ENCODE measurements around the gene SRRM3. TPM values are rescaled to one million over a fixed set of nuclear protein-coding genes. Genes with fewer than 3 reads are reported as not detected.

Gene SRRM3
- total RNA-seq, 1 experiment from 2014 or later, result 12.7 TPM

- DNase-seq (ENCODE audit: low read depth, low spot score) (no peak), ATAC-seq (no peak)
- intact Hi-C loops (cut with micrococcal nuclease), result no loop called here
- Histone ChIP-seq H3K9me2 (ENCODE audit: insufficient read depth) (no peaks in the 10 kb centered on the region), H3K36me3 (ENCODE audit: control insufficient read depth in 1 of 2, insufficient read depth in 2 of 2, low read length in 2 of 2) (no peaks in the 10 kb centered on the region), H3K4me2 (ENCODE audit: low read length) (no peak overlapping the region), H3K27ac (ENCODE audit: low read depth, low read length) (no peak overlapping the region), H3K9me3 (ENCODE audit: control insufficient read depth in 1 of 2, insufficient read depth in 1 of 2, low read depth in 1 of 2, low read length in 2 of 2) (no peaks in the 10 kb centered on the region), H3K79me2 (ENCODE audit: insufficient read depth, low read length) (no peaks in the 10 kb centered on the region), H3K4me1 (ENCODE audit: control insufficient read depth in 1 of 2, insufficient read depth in 2 of 2, low read length in 2 of 2) (peaks cover 4 to 12% of the 10 kb centered on the region in 2 experiments; a peak in 3 of 4 replicates), H4K20me1 (ENCODE audit: insufficient read depth) (no peaks in the 10 kb centered on the region), H2AFZ (ENCODE audit: low read depth, low read length, poor library complexity, severe bottlenecking) (no peak overlapping the region), H3K4me3 (replicated peaks in 1 of 2; ENCODE audit: low read depth in 1 of 2, low read length in 2 of 2) (no peak overlapping the region), H3K27me3 (ENCODE audit: insufficient read depth, low read length) (no peaks in the 10 kb centered on the region), H3K9ac (ENCODE audit: low read length) (no peak overlapping the region)
- POLR2A ChIA-PET, result no interaction called here
- RAD21 ChIA-PET (ENCODE audit: low non-redundant PET in 1 of 2, low total read pairs in 2 of 2, uncharacterized antibody in 2 of 2, unreplicated experiment in 2 of 2), result no interaction called here
- TF ChIP-seq SRF (IDR thresholded peaks at IDR 0.05; ENCODE audit: low read depth), result no peak
- CTCF ChIA-PET, result interaction anchor here (1.2 kb wide), 1 partner anchor 11 kb away, joined by 3 read pairs; no protein-coding TSS in a partner anchor
- no TSS peak for BruUV-seq (replicated peaks)
These were observed 50.3 kb downstream of the SRRM3 start for GRCh38 chr7:76252021-76252420.

DNA sequence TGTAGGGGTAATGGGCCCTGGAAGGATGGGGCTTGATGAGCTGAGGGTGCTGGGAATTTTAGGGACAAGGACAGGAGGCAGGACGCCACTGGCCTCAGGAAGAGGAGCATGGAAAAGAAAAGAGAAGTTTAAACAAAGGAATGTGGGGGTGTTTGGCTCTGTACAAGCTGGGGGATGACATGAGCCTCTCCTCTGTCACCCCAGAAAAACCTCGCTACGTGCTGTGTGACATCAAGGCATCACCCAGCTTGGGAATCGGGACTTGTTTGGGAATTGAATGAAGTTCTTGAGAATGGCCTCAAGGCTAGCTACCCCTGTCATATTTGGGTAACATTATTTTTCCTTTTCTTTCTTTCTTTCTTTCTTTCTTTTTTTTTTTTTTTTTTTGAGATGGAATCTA, 53.1 kb downstream of the SRRM3 start:
- H3K9me3 ChIP-seq (ENCODE audit: control insufficient read depth in 1 of 2, insufficient read depth in 1 of 2, low read depth in 1 of 2, low read length in 2 of 2), result no peaks in the 10 kb centered on the region
- H3K36me3 ChIP-seq (ENCODE audit: control insufficient read depth in 1 of 2, insufficient read depth in 2 of 2, low read length in 2 of 2), result no peaks in the 10 kb centered on the region
- no peaks in the 10 kb centered on the region for H3K27me3 ChIP-seq (ENCODE audit: insufficient read depth, low read length)
- H2AFZ ChIP-seq (ENCODE audit: low read depth, low read length, poor library complexity, severe bottlenecking), result no peak overlapping the region
- no peak overlapping the region for H3K27ac ChIP-seq (ENCODE audit: low read depth, low read length)
- ATAC-seq (no peak), DNase-seq (ENCODE audit: low read depth, low spot score) (no peak)
- ChIA-PET RAD21 (ENCODE audit: low non-redundant PET in 1 of 2, low total read pairs in 2 of 2, uncharacterized antibody in 2 of 2, unreplicated experiment in 2 of 2) (interaction anchor here in 1 of 2 experiments (0.6 kb wide), 1 partner anchor 8 kb away, joined by 3 read pairs; no protein-coding TSS in a partner anchor), CTCF (interaction anchor here (1.2 kb wide), 1 partner anchor 59 kb away, joined by 3 read pairs; no protein-coding TSS in a partner anchor), POLR2A (no interaction called here)
- H3K9ac ChIP-seq (ENCODE audit: low read length), result no peak overlapping the region
- intact Hi-C loops (cut with micrococcal nuclease), result no loop called here
- no peaks in the 10 kb centered on the region for H4K20me1 ChIP-seq (ENCODE audit: insufficient read depth)
- H3K9me2 ChIP-seq (ENCODE audit: insufficient read depth), result no peaks in the 10 kb centered on the region
- BruUV-seq (replicated peaks), result no TSS peak
- H3K79me2 ChIP-seq (ENCODE audit: insufficient read depth, low read length), result no peaks in the 10 kb centered on the region
- H3K4me1 ChIP-seq (ENCODE audit: control insufficient read depth in 1 of 2, insufficient read depth in 2 of 2, low read length in 2 of 2), result peaks cover 4 to 17% of the 10 kb centered on the region in 2 experiments; a peak in 3 of 4 replicates
- no peak overlapping the region for H3K4me2 ChIP-seq (ENCODE audit: low read length)
- TF ChIP-seq CEBPB (IDR thresholded peaks at IDR 0.05; ENCODE audit: low read depth), result no peak
- TF ChIP-seq SRF (IDR thresholded peaks at IDR 0.05; ENCODE audit: low read depth), result no peak
- TF ChIP-seq EZH2 (IDR thresholded peaks at IDR 0.05), result no peak
- TF ChIP-seq CTCF (IDR thresholded peaks at IDR 0.05 in 2 of 3, conservative IDR thresholded peaks at IDR 0.05 in 1 of 3; ENCODE audit: borderline replicate concordance in 1 of 3, insufficient read depth in 1 of 3, low read depth in 2 of 3, low read length in 2 of 3), result no peak
- TF ChIP-seq CBX3 (IDR thresholded peaks at IDR 0.05; ENCODE audit: low read depth), result no peak
- H3K4me3 ChIP-seq (replicated peaks in 1 of 2; ENCODE audit: low read depth in 1 of 2, low read length in 2 of 2), result no peak overlapping the region

All from HCT116 (cell line).